HepG2 (cell line): ENCODE results near the gene SLC48A1. TPM values are rescaled to one million over a fixed set of nuclear protein-coding genes. Genes with fewer than 3 reads are reported as not detected.

ENCODE experiments used
- KDM4B ChIP-seq: sonication (generic); formaldehyde crosslinking; IDR thresholded peaks from 2 replicates; pipeline ENCODE4 v1.4.0; 2020; ENCODE audit warnings: missing genetic modification reagents
- MAZ ChIP-seq, 2 experiments: sonication (generic) in 1 of 2; formaldehyde crosslinking in 1 of 2; IDR thresholded peaks; 2 replicates each; pipeline versions ENCODE4 v1.5.0 to v1.6.1; 2012 to 2020; ENCODE audit warnings: low read depth in 2 of 2, mild to moderate bottlenecking in 2 of 2, borderline replicate concordance in 1 of 2, improper control_type of control experiment in 1 of 2, low read length in 1 of 2, missing genetic modification reagents in 1 of 2, moderate library complexity in 1 of 2
- PRMT3 ChIP-seq: sonication (generic); formaldehyde crosslinking; IDR thresholded peaks from 2 replicates; pipeline ENCODE4 v1.8.1; 2022; ENCODE audit warnings: low read depth, mild to moderate bottlenecking, moderate library complexity, missing genetic modification reagents, borderline replicate concordance
- TAF1 ChIP-seq: sonication (generic); formaldehyde crosslinking; IDR thresholded peaks from 2 replicates; pipeline ENCODE4 v1.4.0; 2020; ENCODE audit warnings: missing genetic modification reagents
- ZNF143 ChIP-seq: sonication (generic); formaldehyde crosslinking; IDR thresholded peaks from 2 replicates; pipeline ENCODE4 v1.4.0; 2020; ENCODE audit warnings: missing genetic modification reagents
- ZNF563 ChIP-seq: sonication (generic); formaldehyde crosslinking; IDR thresholded peaks from 2 replicates; pipeline ENCODE4 v1.8.0; 2022; ENCODE audit warnings: mild to moderate bottlenecking, moderate library complexity, missing genetic modification reagents
- ZNF567 ChIP-seq: sonication (generic); formaldehyde crosslinking; IDR thresholded peaks from 2 replicates; pipeline ENCODE4 v1.8.1; 2023; ENCODE audit warnings: mild to moderate bottlenecking, missing genetic modification reagents, borderline replicate concordance
- ZNF597 ChIP-seq: sonication (generic); formaldehyde crosslinking; IDR thresholded peaks from 2 replicates; pipeline ENCODE4 v1.5.0; 2020; ENCODE audit warnings: missing genetic modification reagents
- polyA plus RNA-seq, 8 experiments: library from polyadenylated mRNA; depleted of rRNA in 3 of 8; stranded (reverse) in 7 of 8; unstranded in 1 of 8; fragments of >200 nt; fragmentation: Illumina TruSeq in 4 of 8; extraction: Trizol in 4 of 8; gene quantifications; 2 replicates each; pipeline versions ENCODE4 v1.2.1 to v1.2.3, GENCODE V29; 2011 to 2016; ENCODE audit warnings: low read depth in 4 of 8, missing spikeins in 1 of 8, mixed read lengths in 1 of 8; ENCODE audit not compliant: insufficient read depth in 1 of 8
- total RNA-seq, 5 experiments: library from RNA; depleted of rRNA; stranded (reverse); fragments of >200 nt; fragmentation: Illumina TruSeq; extraction: Trizol; gene quantifications; 2 replicates each; pipeline ENCODE4 v1.2.3, GENCODE V29; 2016; ENCODE audit warnings: low read depth in 1 of 5
- TF ChIP-seq, protein P1 (sequence below): sonication (generic); formaldehyde crosslinking; IDR thresholded peaks from 2 replicates; pipeline ENCODE4 v1.4.0; 2020; ENCODE audit warnings: mild to moderate bottlenecking, missing genetic modification reagents
- TF ChIP-seq, protein P2 (sequence below): sonication (generic); formaldehyde crosslinking; IDR thresholded peaks from 2 replicates; pipeline ENCODE4 v1.5.0; 2020; ENCODE audit warnings: missing genetic modification reagents

SLC48A1 gene
- total and polyA plus RNA-seq, 2 of the 13 experiments (the other 11 are each of a cell fraction or from before 2014, with no cell fraction given): 2.2 to 3.7 TPM

GRCh38 chr12:47773062-47773857, at the start of gene SLC48A1 (continued):
- TF ChIP-seq KDM4B (no peak), TAF1 (CRISPR knock-in tag) (peak; percentile 21; the same call in 1 of the 2 replicates), ZNF143 (CRISPR knock-in tag) (no peak), MAZ (IDR thresholded peaks at IDR 0.05; ENCODE audit: borderline replicate concordance, low read depth, low read length) (no peak), MAZ (CRISPR knock-in tag; IDR thresholded peaks at IDR 0.05; ENCODE audit: low read depth) (peak; percentile 47), ZNF563 (CRISPR knock-in tag) (0 out of 2 replicates have a peak, but pooled peaks have one; percentile 26), PRMT3 (no peak), ZNF567 (CRISPR knock-in tag) (no peak), ZNF597 (no peak)
- TF ChIP-seq, protein P1, sequence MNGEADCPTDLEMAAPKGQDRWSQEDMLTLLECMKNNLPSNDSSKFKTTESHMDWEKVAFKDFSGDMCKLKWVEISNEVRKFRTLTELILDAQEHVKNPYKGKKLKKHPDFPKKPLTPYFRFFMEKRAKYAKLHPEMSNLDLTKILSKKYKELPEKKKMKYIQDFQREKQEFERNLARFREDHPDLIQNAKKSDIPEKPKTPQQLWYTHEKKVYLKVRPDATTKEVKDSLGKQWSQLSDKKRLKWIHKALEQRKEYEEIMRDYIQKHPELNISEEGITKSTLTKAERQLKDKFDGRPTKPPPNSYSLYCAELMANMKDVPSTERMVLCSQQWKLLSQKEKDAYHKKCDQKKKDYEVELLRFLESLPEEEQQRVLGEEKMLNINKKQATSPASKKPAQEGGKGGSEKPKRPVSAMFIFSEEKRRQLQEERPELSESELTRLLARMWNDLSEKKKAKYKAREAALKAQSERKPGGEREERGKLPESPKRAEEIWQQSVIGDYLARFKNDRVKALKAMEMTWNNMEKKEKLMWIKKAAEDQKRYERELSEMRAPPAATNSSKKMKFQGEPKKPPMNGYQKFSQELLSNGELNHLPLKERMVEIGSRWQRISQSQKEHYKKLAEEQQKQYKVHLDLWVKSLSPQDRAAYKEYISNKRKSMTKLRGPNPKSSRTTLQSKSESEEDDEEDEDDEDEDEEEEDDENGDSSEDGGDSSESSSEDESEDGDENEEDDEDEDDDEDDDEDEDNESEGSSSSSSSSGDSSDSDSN: peak; percentile 85; the same call in 1 of the 2 replicates
- TF ChIP-seq, protein P2, sequence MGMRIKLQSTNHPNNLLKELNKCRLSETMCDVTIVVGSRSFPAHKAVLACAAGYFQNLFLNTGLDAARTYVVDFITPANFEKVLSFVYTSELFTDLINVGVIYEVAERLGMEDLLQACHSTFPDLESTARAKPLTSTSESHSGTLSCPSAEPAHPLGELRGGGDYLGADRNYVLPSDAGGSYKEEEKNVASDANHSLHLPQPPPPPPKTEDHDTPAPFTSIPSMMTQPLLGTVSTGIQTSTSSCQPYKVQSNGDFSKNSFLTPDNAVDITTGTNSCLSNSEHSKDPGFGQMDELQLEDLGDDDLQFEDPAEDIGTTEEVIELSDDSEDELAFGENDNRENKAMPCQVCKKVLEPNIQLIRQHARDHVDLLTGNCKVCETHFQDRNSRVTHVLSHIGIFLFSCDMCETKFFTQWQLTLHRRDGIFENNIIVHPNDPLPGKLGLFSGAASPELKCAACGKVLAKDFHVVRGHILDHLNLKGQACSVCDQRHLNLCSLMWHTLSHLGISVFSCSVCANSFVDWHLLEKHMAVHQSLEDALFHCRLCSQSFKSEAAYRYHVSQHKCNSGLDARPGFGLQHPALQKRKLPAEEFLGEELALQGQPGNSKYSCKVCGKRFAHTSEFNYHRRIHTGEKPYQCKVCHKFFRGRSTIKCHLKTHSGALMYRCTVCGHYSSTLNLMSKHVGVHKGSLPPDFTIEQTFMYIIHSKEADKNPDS: no peak
